K562 (cell line): ENCODE measurements around the gene PIN1. TPM values are rescaled to one million over a fixed set of nuclear protein-coding genes. Genes with fewer than 3 reads are reported as not detected.

Source experiments
- ADNP ChIP-seq: fragments of 200-800 bp; sonication (Bioruptor generic); IDR thresholded peaks from 2 replicates; pipeline ENCODE4 v1.6.1; 2016; ENCODE audit warnings: missing genetic modification characterization, missing compliant biosample characterization
- AFF4 ChIP-seq: sonication (generic); formaldehyde crosslinking; IDR thresholded peaks from 2 replicates; pipeline ENCODE4 v1.8.0; 2023; ENCODE audit warnings: mild to moderate bottlenecking, missing genetic modification reagents
- CBX3 ChIP-seq, 2 experiments: IDR thresholded peaks; 1 replicate in 1 of 2; 2 replicates in 1 of 2; pipeline ENCODE4 v1.6.1; 2012; ENCODE audit warnings: inconsistent platforms in 2 of 2, low read length in 2 of 2, borderline replicate concordance in 1 of 2, control low read depth in 1 of 2
- CREM ChIP-seq: IDR thresholded peaks from 2 replicates; pipeline ENCODE4 v1.6.1; 2014; ENCODE audit warnings: antibody characterized with exemption, low read depth
- E2F8 ChIP-seq: fragments of 450-650 bp; IDR thresholded peaks from 2 replicates; pipeline ENCODE4 v1.7.1; 2018; ENCODE audit warnings: mild to moderate bottlenecking, low read depth; ENCODE audit not compliant: partially characterized antibody
- FOS ChIP-seq: IDR thresholded peaks from 3 replicates; pipeline ENCODE4 v1.6.1; 2011; ENCODE audit not compliant: insufficient read length; ENCODE audit errors: extremely low read depth
- NFYB ChIP-seq: IDR thresholded peaks from 2 replicates; pipeline ENCODE4 v1.6.1; 2011; ENCODE audit warnings: mild to moderate bottlenecking, moderate library complexity; ENCODE audit not compliant: insufficient read length; ENCODE audit errors: extremely low read depth
- NR0B1 ChIP-seq: fragments of 450-650 bp; IDR thresholded peaks from one replicate; pipeline ENCODE4 v1.6.1; 2018; ENCODE audit warnings: mild to moderate bottlenecking, moderate library complexity; ENCODE audit not compliant: partially characterized antibody
- PRPF4 ChIP-seq: fragments of 200-400 bp; formaldehyde crosslinking; IDR thresholded peaks from one replicate; pipeline ENCODE4 v1.6.1; 2017; ENCODE audit warnings: low read length, low read depth, mild to moderate bottlenecking; ENCODE audit not compliant: insufficient read depth, poor library complexity, severe bottlenecking
- PTRF ChIP-seq: fragments of 450-650 bp; IDR thresholded peaks from 2 replicates; pipeline ENCODE4 v1.6.1; 2016; ENCODE audit warnings: mild to moderate bottlenecking, missing genetic modification characterization, missing compliant biosample characterization
- RBM25 ChIP-seq: fragments of 200-400 bp; formaldehyde crosslinking; IDR thresholded peaks from 2 replicates; pipeline ENCODE4 v1.6.1; 2018; ENCODE audit warnings: low read length, low read depth, moderate library complexity; ENCODE audit not compliant: severe bottlenecking
- SMARCA5 ChIP-seq: fragments of 450-650 bp; IDR thresholded peaks from 2 replicates; pipeline ENCODE4 v1.6.1; 2016
- TSHZ1 ChIP-seq: fragments of 250-450 bp; sonication (Bioruptor Pico); IDR thresholded peaks from 2 replicates; pipeline ENCODE4 v1.4.0; 2020; ENCODE audit warnings: mild to moderate bottlenecking, moderate library complexity
- ZFP36 ChIP-seq: fragments of 150-350 bp; IDR thresholded peaks from 2 replicates; pipeline ENCODE4 v1.6.1; 2018; ENCODE audit warnings: low read length, low read depth; ENCODE audit not compliant: partially characterized antibody
- ZNF76 ChIP-seq: fragments of 250-450 bp; sonication (Bioruptor Pico); IDR thresholded peaks from 2 replicates; pipeline ENCODE4 v1.4.0; 2020; ENCODE audit warnings: mild to moderate bottlenecking, moderate library complexity, borderline replicate concordance
- polyA plus RNA-seq, 8 experiments: library from polyadenylated mRNA; depleted of rRNA in 4 of 8; stranded (reverse) in 5 of 8; unstranded in 3 of 8; fragments of >200 nt; fragmentation: Nextera tagmentation in 2 of 8; fragmentation: Illumina TruSeq in 1 of 8; extraction: Ambion mirVana in 2 of 8; extraction: Trizol in 1 of 8; gene quantifications; 2 replicates each; pipeline versions ENCODE4 v1.2.1 to v1.2.3, GENCODE V29; 2011 to 2014; ENCODE audit warnings: inconsistent platforms in 1 of 8, missing spikeins in 1 of 8
- total RNA-seq, 7 experiments: library from RNA; depleted of rRNA in 6 of 7; stranded (reverse); fragments of >200 nt in 6 of 7; fragmentation: Illumina TruSeq in 2 of 7; extraction: Trizol in 2 of 7; gene quantifications; 2 replicates each; pipeline versions ENCODE4 v1.2.1 to v1.2.3, GENCODE V29; 2011 to 2021; ENCODE audit warnings: low replicate concordance in 1 of 7

The PIN1 gene
- total and polyA plus RNA-seq, 9 of the 15 experiments (the other 6 are each of a cell fraction or from before 2014, with no cell fraction given): 1.6 to 178 (median 42.5) TPM

- TF ChIP-seq ZNF76 (CRISPR knock-in tag) (no peak), PTRF (tag) (no peak), PRPF4 (no peak), FOS (no peak), NFYB (no peak), ZFP36 (peak; percentile 78), CREM (no peak), NR0B1 (no peak), CBX3 (IDR thresholded peaks at IDR 0.05; ENCODE audit: borderline replicate concordance in 1 of 2, low read length in 2 of 2) (no peak), ADNP (tag) (0 out of 2 replicates have a peak, but pooled peaks have one; percentile 33), E2F8 (no peak), TSHZ1 (CRISPR knock-in tag) (no peak), AFF4 (CRISPR knock-in tag) (no peak), RBM25 (peak; percentile 84), SMARCA5 (0 out of 2 replicates have a peak, but pooled peaks have one; percentile 72)
- TF ChIP-seq, all 486 proteins: peak for 7
Measured at GRCh38 chr19:9885077-9885552, 50.0 kb downstream of the PIN1 start (continued).
